Right renal cortex interstitium (tissue), 3 donors: ENCODE measurements around the gene ME3. TPM values are rescaled to one million over a fixed set of nuclear protein-coding genes. Genes with fewer than 3 reads are reported as not detected.
A peak's percentile ranks its signal among the peaks of the same experiment; 100 is the strongest.

Source experiments
- DNase-seq, 3 donors: peaks; one replicate each; pipeline ENCODE4 v3.0.0-alpha.2; 2013; ENCODE audit warnings: low read depth in 3 of 3, low spot score in 2 of 3
- polyA plus RNA-seq, 3 donors: library from polyadenylated mRNA; unstranded; fragments of 120-200 nt; gene quantifications; one replicate each; pipeline ENCODE4 v1.2.1, GENCODE V29; 2013; ENCODE audit not compliant: insufficient read length in 3 of 3

The ME3 gene
- polyA plus RNA-seq, 3 donors = 30.9 to 36.0 (median 31.7) TPM

- DNase-seq = no peak
These were observed 21.1 kb upstream of the ME3 start for GRCh38 chr11:86693518-86693917.

- DNase-seq = no peak
These were observed 20.3 kb upstream of the ME3 start for GRCh38 chr11:86692746-86693145.

GRCh38 chr11:86692317-86692716 is 19.9 kb upstream of the ME3 start:
- no peak for DNase-seq

DNA sequence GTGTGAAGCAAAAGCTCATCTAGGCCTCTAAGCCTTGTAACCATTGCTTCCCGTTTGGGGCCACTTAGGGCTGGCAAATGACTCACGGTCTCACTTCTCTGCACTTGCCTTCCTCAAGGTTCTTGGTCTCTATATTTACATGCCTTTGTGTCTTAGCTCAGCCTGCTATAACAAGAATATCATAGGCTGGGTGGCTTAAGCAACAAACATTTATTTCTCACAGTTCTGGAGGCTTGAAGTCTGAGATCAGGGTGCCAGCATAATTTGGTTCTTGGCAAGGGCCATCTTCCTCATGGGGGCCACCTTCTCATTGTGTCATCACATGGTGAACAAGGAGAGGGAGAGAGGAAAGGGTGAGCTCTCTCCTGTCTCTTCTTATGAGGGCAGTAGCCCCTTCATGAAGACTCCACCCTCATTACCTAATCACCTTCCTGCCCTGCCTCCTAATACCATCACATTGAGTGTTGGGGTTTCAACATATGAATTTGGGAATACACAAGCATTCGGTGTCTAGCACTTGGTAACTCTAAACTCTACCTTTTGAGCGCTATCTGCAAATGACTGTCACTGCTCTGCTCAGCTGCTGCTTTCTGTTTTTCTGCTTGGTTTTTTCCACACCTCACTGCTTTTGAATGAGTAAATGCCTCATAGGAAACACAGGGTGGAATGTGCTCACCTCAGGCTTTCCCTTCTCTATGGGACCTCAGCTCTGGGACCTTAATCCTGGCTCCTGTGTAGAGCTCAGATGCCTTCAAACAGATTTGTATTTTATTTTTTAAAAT is 16.2 kb upstream of the ME3 start:
- no peak for DNase-seq

- DNase-seq = no peak
These were observed 14.9 kb upstream of the ME3 start for GRCh38 chr11:86687185-86687778.

- no peak for DNase-seq
These were observed 14.1 kb upstream of the ME3 start for GRCh38 chr11:86686531-86686930.

DNA sequence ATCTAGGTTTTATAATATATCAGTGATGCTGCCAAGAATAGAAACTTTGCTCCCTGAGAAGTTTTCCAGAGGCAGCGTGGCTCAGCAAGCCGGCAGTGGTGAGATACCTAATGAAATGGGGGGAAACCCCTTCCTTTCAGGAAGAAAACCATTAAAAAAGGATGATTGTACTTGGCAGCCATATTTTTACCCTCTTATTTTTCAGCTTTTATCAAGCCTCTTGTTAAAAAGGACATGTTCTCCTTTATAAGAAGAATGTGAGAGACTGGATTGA is 9.0 kb upstream of the ME3 start:
- no peak for DNase-seq

- no peak for DNase-seq
These were observed 8.5 kb upstream of the ME3 start for GRCh38 chr11:86680716-86681482.

- DNase-seq = no peak
These were observed 6.4 kb upstream of the ME3 start for GRCh38 chr11:86678823-86679222.

- no peak for DNase-seq
These were observed 5.9 kb upstream of the ME3 start for GRCh38 chr11:86678296-86678695.

- DNase-seq = no peak
These were observed 4.2 kb upstream of the ME3 start for GRCh38 chr11:86676533-86677154.

DNA sequence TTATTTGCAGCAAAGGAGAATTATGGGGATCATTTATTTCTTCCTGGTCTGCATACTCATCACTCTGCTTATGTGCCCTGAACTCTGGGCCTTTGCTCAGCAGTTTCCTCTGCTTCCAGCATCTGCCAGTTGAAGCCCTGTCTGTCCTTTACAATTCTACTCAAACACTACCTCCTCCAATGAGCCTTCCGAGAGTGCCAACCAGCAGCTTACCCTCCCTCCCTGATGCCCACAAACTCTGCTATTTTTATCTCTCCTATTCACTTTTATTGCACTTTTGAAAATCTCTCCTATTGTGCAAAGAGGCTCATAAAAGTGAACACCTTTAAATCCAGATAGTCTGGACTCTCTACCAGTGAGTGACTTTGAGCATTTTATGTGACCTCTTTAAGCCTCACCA is 3.6 kb upstream of the ME3 start:
- DNase-seq = no peak

DNA sequence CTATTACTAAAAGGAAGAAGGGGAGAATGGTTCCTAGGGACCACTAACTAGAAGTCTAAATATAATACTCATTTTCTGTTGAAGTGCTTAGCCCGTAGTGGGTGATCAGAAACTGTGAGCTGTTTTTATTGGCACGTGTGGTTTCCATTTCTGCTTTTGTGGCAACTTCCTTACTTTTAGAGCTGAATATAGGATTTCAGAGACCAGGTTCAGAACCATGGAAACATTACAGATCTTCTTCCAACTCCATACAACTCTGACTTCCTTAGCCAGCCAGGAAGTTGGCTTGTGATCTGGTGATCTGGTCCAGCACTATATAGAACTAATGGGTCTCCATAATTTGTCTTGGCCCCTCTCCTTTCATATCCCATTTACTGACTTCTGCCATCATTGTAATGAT is 2.6 kb upstream of the ME3 start:
- no peak for DNase-seq

DNA sequence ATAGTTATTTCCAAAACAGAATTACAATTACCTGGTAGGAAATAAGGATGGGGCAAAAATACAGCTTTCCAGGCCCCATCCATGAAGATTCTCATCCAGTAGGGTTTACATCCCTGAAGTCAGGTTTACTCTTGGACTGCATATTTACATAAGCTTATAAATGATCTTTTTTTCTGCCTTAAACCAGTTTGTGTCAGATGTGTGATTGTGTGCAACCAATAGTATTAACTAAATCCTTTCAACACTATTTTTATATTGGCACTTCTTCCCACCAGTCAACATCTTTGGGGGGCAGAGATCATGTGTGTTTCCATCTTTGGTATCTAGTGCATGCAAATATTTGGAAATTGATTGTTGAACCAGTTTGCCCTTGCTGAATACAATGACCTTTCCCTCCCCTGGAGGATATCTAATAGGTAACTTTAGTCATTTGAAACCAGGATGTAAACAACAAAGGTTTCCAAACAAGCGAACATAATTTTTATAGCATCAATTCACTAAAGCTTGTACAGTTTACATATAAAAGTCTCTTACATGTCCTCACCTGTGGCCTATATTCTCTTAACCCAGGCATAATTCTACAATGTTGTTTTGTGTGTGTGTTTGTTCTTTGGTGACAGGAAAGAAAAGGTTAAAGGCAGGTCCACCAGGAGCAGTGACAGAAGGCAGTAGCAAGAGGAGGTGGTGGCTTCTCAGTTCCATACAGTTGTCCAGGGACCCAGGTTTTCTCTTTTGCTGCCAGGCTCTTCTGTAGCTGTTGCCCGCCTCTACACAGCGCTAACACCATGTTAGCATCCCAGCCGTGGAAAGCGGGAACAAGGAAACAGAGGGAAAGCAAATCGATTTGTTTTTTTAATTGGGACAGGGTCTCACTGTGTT is 1.7 kb upstream of the ME3 start:
- DNase-seq = no peak

- no peak for DNase-seq
These were observed 833 bp upstream of the ME3 start for GRCh38 chr11:86673055-86673843.

DNA sequence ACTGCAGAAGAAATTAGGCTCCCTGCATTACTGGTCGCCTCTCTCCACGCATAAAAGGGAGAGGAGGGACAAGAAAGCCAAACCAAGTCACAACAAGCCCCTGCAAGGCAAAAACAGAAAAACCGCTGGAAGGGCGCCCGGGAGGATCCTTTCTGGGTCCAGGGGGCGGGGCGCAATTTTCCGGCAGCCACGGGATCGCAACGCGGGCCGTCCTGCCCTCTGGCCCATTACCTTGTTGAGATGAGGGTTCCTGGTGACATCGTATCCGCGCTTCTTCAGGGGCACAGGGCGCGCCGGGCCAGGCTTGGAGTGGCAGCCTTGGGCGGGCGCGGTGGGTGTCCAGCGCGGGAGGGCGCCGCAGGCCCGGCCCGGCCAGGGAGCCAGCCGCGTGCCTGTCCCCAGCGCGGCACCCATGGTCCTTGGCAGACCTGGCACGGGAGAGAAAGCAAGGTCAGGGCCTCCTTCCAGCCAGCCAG is 847 bp downstream of the ME3 start:
- DNase-seq = peak in 1 of 3 donors; percentile 29

GRCh38 chr11:86670911-86671310 is 1.5 kb downstream of the ME3 start:
- DNase-seq = no peak

DNA sequence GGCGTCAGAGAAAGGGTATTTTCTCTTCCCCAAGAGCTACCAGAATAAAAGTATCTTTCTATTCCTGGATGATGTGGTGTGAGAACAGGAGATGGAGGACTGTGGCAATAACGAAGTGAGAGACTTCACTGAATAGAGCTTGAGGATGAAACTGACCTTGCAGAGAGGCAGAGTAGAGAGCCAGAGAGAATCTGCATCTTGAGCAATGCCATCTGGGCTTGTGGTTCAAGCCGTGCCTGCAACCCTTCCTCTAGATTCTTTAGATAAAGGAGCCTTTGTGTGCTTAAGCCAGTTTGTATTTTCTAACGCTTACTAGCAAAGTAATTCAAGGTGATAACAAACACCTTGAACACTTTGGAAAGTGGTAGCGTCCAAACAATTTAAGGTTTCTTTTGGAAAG is 2.2 kb downstream of the ME3 start:
- DNase-seq = no peak

DNA sequence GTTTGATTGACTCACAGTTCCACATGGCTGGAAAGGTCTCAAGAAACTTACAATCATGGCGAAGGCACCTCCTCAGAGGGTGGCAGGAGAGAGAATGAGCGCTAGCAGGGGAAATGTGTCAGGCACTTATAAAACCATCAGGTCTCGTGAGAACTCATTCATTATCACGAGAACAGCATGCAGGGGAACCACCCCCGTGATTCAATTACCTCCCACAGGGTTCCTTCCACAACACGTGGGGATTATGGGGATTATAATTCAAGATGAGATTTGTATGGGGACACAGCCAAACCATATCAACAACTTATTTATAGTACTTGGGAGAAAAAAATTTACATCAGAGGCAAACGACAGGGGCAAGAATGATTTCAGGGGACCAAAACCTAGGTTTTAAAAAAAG is 3.0 kb downstream of the ME3 start:
- DNase-seq = no peak

GRCh38 chr11:86668929-86669328 is 3.5 kb downstream of the ME3 start:
- DNase-seq = no peak
